GM18505 (cell line): ENCODE measurements around the gene ASTN2.

ENCODE experiments used
- ATAC-seq: cut with Tn5 transposase; IDR thresholded peaks from one replicate; pipeline ENCODE4 v1.9.1; 2021; ENCODE audit not compliant: unreplicated experiment
- POLR2A ChIP-seq: IDR thresholded peaks from 4 replicates; pipeline ENCODE4 v1.6.1; 2011; ENCODE audit warnings: borderline replicate concordance; ENCODE audit not compliant: insufficient read depth, insufficient read length; ENCODE audit errors: extremely low read depth

Gene ASTN2

GRCh38 chr9:116499986-116500871 is 914.6 kb downstream of the ASTN2 start:
- no peak for TF ChIP-seq POLR2A
- ATAC-seq, result no peak

GRCh38 chr9:116499434-116499833 is 915.4 kb downstream of the ASTN2 start:
- ATAC-seq, result no peak

GRCh38 chr9:116497095-116497890 is 917.6 kb downstream of the ASTN2 start:
- no peak for TF ChIP-seq POLR2A
- ATAC-seq, result no peak

More at GRCh38 chr9:116499434-116499833, 915.4 kb downstream of the ASTN2 start:
- no peak for TF ChIP-seq POLR2A

- ATAC-seq, result no peak
- no peak for TF ChIP-seq POLR2A
Measured at GRCh38 chr9:116496167-116496566, 918.7 kb downstream of the ASTN2 start.

GRCh38 chr9:116495725-116496124 is 919.1 kb downstream of the ASTN2 start:
- TF ChIP-seq POLR2A, result no peak
- no peak for ATAC-seq

GRCh38 chr9:116494815-116495634 is 919.8 kb downstream of the ASTN2 start:
- no peak for TF ChIP-seq POLR2A
- no peak for ATAC-seq

- TF ChIP-seq POLR2A, result no peak
- ATAC-seq, result no peak
Measured at GRCh38 chr9:116493183-116493860, 921.5 kb downstream of the ASTN2 start.

- ATAC-seq, result no peak
- no peak for TF ChIP-seq POLR2A
Measured at GRCh38 chr9:116491659-116492058, 923.2 kb downstream of the ASTN2 start.

GRCh38 chr9:116491219-116491618 is 923.6 kb downstream of the ASTN2 start:
- no peak for ATAC-seq

GRCh38 chr9:116490321-116490720 is 924.5 kb downstream of the ASTN2 start:
- no peak for ATAC-seq
- TF ChIP-seq POLR2A, result no peak

More at GRCh38 chr9:116491219-116491618, 923.6 kb downstream of the ASTN2 start:
- TF ChIP-seq POLR2A, result no peak

- ATAC-seq, result no peak
- no peak for TF ChIP-seq POLR2A
Measured at GRCh38 chr9:116488373-116488772, 926.5 kb downstream of the ASTN2 start.

- TF ChIP-seq POLR2A, result no peak
- no peak for ATAC-seq
Measured at GRCh38 chr9:116484492-116485061, 930.3 kb downstream of the ASTN2 start.
